Suprapubic skin (tissue), 4 donors: ENCODE measurements around the gene WDR45B. TPM values are rescaled to one million over a fixed set of nuclear protein-coding genes. Genes with fewer than 3 reads are reported as not detected.

ENCODE experiments used
- DNase-seq, 2 donors: peaks; one replicate each; pipeline ENCODE4 v3.0.0-alpha.2; 2019; ENCODE audit warnings: low spot score in 2 of 2
- H3K27ac ChIP-seq: fragments of 200-600 bp; sonication (generic); one replicate; pipeline ENCODE4 v1.5.1; 2019
- H3K27me3 ChIP-seq: fragments of 200-600 bp; sonication (generic); one replicate; pipeline ENCODE4 v1.5.1; 2019
- H3K36me3 ChIP-seq: fragments of 200-600 bp; sonication (generic); one replicate; pipeline ENCODE4 v1.5.1; 2019
- H3K4me1 ChIP-seq: fragments of 200-600 bp; sonication (generic); one replicate; pipeline ENCODE4 v1.5.1; 2019
- H3K4me3 ChIP-seq: fragments of 200-600 bp; sonication (generic); one replicate; pipeline ENCODE4 v1.5.1; 2019; ENCODE audit warnings: mild to moderate bottlenecking
- H3K9me3 ChIP-seq: fragments of 200-600 bp; sonication (generic); one replicate; pipeline ENCODE4 v1.5.1; 2019
- CTCF ChIP-seq, 2 donors: fragments of 200-600 bp in 1 of 2; fragments of 450-650 bp in 1 of 2; sonication (generic) in 1 of 2; IDR thresholded peaks; one replicate each; pipeline ENCODE4 v1.5.1; 2016 to 2019; ENCODE audit warnings: antibody characterized with exemption in 2 of 2, mild to moderate bottlenecking in 1 of 2, moderate library complexity in 1 of 2
- EP300 ChIP-seq: sonication (generic); formaldehyde crosslinking; IDR thresholded peaks from one replicate; pipeline ENCODE4 v1.6.1; 2017; ENCODE audit warnings: antibody characterized with exemption
- POLR2A ChIP-seq, 2 donors: fragments of 450-650 bp; IDR thresholded peaks; one replicate each; pipeline ENCODE4 v1.6.1; 2017; ENCODE audit warnings: antibody characterized with exemption in 2 of 2, mild to moderate bottlenecking in 2 of 2, moderate library complexity in 2 of 2
- POLR2AphosphoS5 ChIP-seq, 3 donors: sonication (generic); formaldehyde crosslinking; IDR thresholded peaks; one replicate each; pipeline ENCODE4 v1.6.1; 2017; ENCODE audit warnings: antibody characterized with exemption in 3 of 3
- WGBS: methylation state at CpG from one replicate; pipeline ENCODE4 v1.1.5; 2018; 5-methylcytosine and 5-hydroxymethylcytosine counted together
- total RNA-seq, 4 donors: library from RNA; depleted of rRNA; stranded (reverse); fragments of >200 nt; gene quantifications; one replicate each; pipeline ENCODE4 v1.1.0, GENCODE V29; 2016

The WDR45B gene
- 10 to 100 TPM; 70.1 to 96.8 (median 90.0) TPM for total RNA-seq

- peak; percentile 96 for DNase-seq
- H3K27me3 ChIP-seq: no peaks in the 10 kb centered on the region
- H3K9me3 ChIP-seq: no peaks in the 10 kb centered on the region
- peaks cover 13% of the 10 kb centered on the region for H3K36me3 ChIP-seq
- peak within 1 kb of the TSS; percentile 93 for H3K27ac ChIP-seq
- no CpG with 5 or more reads among the region's 67 CpGs for WGBS
- peak within 1 kb of the TSS; percentile 89 for H3K4me3 ChIP-seq
- H3K4me1 ChIP-seq: peaks cover 30% of the 10 kb centered on the region
- TF ChIP-seq CTCF (IDR thresholded peaks at IDR 0.05) (no peak), POLR2A (IDR thresholded peaks at IDR 0.05) (peak; percentile 86 to 94), POLR2AphosphoS5 (IDR thresholded peaks at IDR 0.05) (peak; percentile 85 to 95 (median 89)), EP300 (peak; percentile 93)
These were observed at the start of gene WDR45B for GRCh38 chr17:82648165-82648668. Gene WDR45B, minus strand, starts transcription at chr17:82648444. Its CDS starts 104 bp downstream, at chr17:82648340.

- TF ChIP-seq POLR2AphosphoS5 (IDR thresholded peaks at IDR 0.05) (no peak), POLR2A (IDR thresholded peaks at IDR 0.05) (no peak), CTCF (IDR thresholded peaks at IDR 0.05) (no peak), EP300 (no peak)
- H3K27ac ChIP-seq: peak overlapping the region; percentile 55
- peak in 1 of 2 donors; percentile 70 for DNase-seq
- no peaks in the 10 kb centered on the region for H3K9me3 ChIP-seq
- H3K27me3 ChIP-seq: no peaks in the 10 kb centered on the region
- peaks cover 35% of the 10 kb centered on the region for H3K4me1 ChIP-seq
- peak overlapping the region; percentile 79 for H3K4me3 ChIP-seq
- H3K36me3 ChIP-seq: no peaks in the 10 kb centered on the region
- no CpG with 5 or more reads among the region's 32 CpGs for WGBS
These were observed 49.5 kb upstream of the WDR45B start for GRCh38 chr17:82697808-82698064.

GRCh38 chr17:82696916-82697807 is 48.9 kb upstream of the WDR45B start:
- 45% methylated on average over 21 of the region's 48 CpGs for WGBS
- peak in 1 of 2 donors; percentile 66 for DNase-seq
- Histone ChIP-seq H3K36me3 (no peaks in the 10 kb centered on the region), H3K27ac (no peak overlapping the region), H3K4me3 (peak overlapping the region; percentile 79), H3K9me3 (no peaks in the 10 kb centered on the region), H3K4me1 (peaks cover 29% of the 10 kb centered on the region), H3K27me3 (no peaks in the 10 kb centered on the region)
- TF ChIP-seq POLR2AphosphoS5 (IDR thresholded peaks at IDR 0.05): no peak
- TF ChIP-seq CTCF (IDR thresholded peaks at IDR 0.05): no peak
- TF ChIP-seq POLR2A (IDR thresholded peaks at IDR 0.05): no peak

- Histone ChIP-seq H3K4me1 (peaks cover 24% of the 10 kb centered on the region), H3K27me3 (no peaks in the 10 kb centered on the region), H3K27ac (no peak overlapping the region), H3K9me3 (no peaks in the 10 kb centered on the region), H3K36me3 (no peaks in the 10 kb centered on the region), H3K4me3 (no peak overlapping the region)
- no peak for TF ChIP-seq EP300
- no peak for TF ChIP-seq POLR2A (IDR thresholded peaks at IDR 0.05)
- TF ChIP-seq CTCF (IDR thresholded peaks at IDR 0.05): no peak
- no peak for TF ChIP-seq POLR2AphosphoS5 (IDR thresholded peaks at IDR 0.05)
- DNase-seq: peak in 1 of 2 donors; percentile 26
- 98% methylated on average over 16 of the region's 17 CpGs for WGBS
These were observed 48.0 kb upstream of the WDR45B start for GRCh38 chr17:82696259-82696658.

GRCh38 chr17:82694647-82695046 is 46.4 kb upstream of the WDR45B start:
- no peaks in the 10 kb centered on the region for H3K36me3 ChIP-seq
- H3K9me3 ChIP-seq: no peaks in the 10 kb centered on the region
- WGBS: 81% methylated on average over 2 of the region's 2 CpGs

More at GRCh38 chr17:82694647-82695046, 46.4 kb upstream of the WDR45B start:
- no peaks in the 10 kb centered on the region for H3K27me3 ChIP-seq
- peaks cover 23% of the 10 kb centered on the region for H3K4me1 ChIP-seq
- H3K27ac ChIP-seq: no peak overlapping the region
- H3K4me3 ChIP-seq: no peak overlapping the region
- no peak for DNase-seq
- TF ChIP-seq POLR2A (IDR thresholded peaks at IDR 0.05) (no peak), POLR2AphosphoS5 (IDR thresholded peaks at IDR 0.05) (no peak), CTCF (IDR thresholded peaks at IDR 0.05) (no peak), EP300 (no peak)
